ENCODE data around the gene PHACTR2.
A peak's percentile ranks its signal among the peaks of the same experiment; 100 is the strongest.
"Not testable (repeated sequence)": the region's sequence is repeated elsewhere in the genome, so short reads cannot be mapped to it uniquely, and the experiment has no call there.

Gene PHACTR2

DNA sequence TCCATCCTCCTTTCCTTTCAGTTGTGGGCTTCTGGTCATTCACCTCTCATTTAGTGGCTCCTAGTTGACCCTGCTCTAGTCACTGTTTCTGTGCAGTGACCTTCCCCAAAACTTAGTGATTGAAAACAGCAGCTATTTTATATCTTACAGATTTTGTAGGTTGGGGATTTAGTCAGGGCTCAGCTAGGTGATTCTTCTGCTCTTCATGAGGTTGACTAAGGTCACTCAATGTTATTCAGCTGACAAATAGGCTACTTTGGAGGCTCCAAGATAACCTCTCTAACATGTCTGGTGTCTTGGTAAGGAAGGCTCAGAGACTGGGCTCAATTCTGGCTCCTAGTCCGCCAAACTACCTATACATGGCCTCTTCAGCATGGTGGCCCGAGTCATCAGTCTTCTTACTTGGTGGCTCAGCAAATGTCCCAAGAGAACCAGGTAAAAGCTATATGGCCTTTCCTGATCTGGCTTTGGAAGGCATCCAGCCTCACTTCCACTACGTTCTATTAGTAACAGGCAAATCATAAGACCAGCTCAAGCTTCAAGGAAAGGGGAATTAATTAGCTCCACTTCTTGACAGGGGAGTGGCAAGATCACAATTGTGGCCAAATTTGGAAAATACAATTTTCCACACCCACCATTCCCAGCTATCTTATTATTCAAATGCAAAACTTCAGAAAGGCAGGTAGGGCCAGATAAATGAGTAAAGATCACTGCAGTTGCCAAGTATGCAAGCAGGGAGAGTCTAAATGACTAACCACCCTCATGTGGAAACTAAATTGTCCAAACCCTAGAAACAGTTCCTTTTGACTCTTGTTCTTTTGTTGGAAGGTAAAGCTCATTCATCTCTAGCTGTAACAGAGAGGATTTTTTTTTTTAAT is 114.9 kb downstream of the PHACTR2 start:
- Mint-ChIP-seq H3K9me3 (peaks cover 13% of the 10 kb centered on the region), H3K36me3 (ENCODE audit: low read depth) (peaks cover 81% of the 10 kb centered on the region), H3K27me3 (no peaks in the 10 kb centered on the region), H3K27ac (no peak overlapping the region), H3K4me3 (no peak overlapping the region), H3K4me1 (ENCODE audit: low read depth) (no peaks in the 10 kb centered on the region)
- intact Hi-C loops (cut with micrococcal nuclease): no loop called here

DNA sequence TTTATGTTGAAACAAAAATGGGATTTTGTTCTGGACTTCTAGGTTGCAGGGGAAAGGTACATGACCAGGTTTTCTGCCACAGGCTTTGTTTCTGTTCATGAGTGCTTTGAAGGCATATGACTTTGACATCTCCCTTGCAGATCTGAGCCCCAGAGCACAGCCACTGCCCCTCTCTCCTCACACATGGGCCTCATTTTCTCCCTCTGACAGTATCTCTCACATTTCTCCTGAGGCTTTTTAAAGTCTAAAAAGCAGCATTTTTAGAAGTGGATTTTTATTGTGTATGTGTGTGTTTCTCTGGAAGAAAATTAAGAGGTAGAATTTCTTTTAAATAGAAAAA is 115.5 kb downstream of the PHACTR2 start:
- Mint-ChIP-seq H3K9me3 (peaks cover 19% of the 10 kb centered on the region), H3K36me3 (ENCODE audit: low read depth) (peaks cover 87% of the 10 kb centered on the region), H3K4me1 (ENCODE audit: low read depth) (no peaks in the 10 kb centered on the region), H3K27ac (no peak overlapping the region), H3K27me3 (no peaks in the 10 kb centered on the region), H3K4me3 (no peak overlapping the region)
- intact Hi-C loops (cut with micrococcal nuclease): no loop called here

DNA sequence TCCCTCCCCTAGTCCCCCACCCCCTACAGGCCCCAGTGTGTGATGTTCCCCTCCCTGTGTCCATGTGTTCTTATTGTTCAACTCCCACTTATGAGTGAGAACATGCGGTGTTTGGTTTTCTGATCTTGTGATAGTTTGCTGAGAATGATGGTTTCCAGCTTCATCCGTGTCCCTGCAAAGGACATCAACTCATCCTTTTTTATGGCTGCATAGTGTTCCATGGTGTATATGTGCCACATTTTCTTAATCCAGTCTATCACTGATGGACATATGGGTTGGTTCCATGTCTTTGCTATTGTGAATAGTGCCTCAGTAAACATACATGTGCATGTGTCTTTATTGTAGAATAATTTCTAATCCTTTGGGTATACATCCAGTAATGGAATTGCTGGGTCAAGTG is 118.8 kb downstream of the PHACTR2 start:
- H3K36me3 Mint-ChIP-seq (ENCODE audit: low read depth): peaks cover 91% of the 10 kb centered on the region
- H3K9me3 Mint-ChIP-seq: peaks cover 36% of the 10 kb centered on the region
- H3K4me3 Mint-ChIP-seq; H3K27me3 Mint-ChIP-seq; H3K4me1 Mint-ChIP-seq (ENCODE audit: low read depth); H3K27ac Mint-ChIP-seq; intact Hi-C loops (cut with micrococcal nuclease): not testable (repeated sequence)

DNA sequence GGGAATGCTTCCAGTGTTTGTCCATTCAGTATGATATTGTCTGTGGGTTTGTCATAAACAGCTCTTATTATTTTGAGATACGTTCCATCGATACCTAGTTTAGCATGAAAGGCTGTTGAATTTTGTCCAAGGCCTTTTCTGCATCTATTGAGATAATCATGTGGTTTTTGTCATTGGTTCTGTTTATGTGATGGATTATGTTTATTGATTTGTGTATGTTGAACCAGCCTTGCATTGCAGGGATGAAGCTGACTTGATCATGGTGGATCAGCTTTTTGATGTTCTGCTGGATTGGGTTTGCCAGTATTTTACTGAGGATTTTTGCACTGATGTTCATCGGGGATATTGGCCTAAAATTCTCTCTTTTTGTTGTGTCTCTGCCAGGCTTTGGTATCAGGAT is 120.7 kb downstream of the PHACTR2 start:
- H3K9me3 Mint-ChIP-seq: peaks cover 28% of the 10 kb centered on the region
- H3K4me3 Mint-ChIP-seq; H3K4me1 Mint-ChIP-seq (ENCODE audit: low read depth); intact Hi-C loops (cut with micrococcal nuclease); H3K27me3 Mint-ChIP-seq; H3K27ac Mint-ChIP-seq: not testable (repeated sequence)
- peaks cover 89% of the 10 kb centered on the region for H3K36me3 Mint-ChIP-seq (ENCODE audit: low read depth)

DNA sequence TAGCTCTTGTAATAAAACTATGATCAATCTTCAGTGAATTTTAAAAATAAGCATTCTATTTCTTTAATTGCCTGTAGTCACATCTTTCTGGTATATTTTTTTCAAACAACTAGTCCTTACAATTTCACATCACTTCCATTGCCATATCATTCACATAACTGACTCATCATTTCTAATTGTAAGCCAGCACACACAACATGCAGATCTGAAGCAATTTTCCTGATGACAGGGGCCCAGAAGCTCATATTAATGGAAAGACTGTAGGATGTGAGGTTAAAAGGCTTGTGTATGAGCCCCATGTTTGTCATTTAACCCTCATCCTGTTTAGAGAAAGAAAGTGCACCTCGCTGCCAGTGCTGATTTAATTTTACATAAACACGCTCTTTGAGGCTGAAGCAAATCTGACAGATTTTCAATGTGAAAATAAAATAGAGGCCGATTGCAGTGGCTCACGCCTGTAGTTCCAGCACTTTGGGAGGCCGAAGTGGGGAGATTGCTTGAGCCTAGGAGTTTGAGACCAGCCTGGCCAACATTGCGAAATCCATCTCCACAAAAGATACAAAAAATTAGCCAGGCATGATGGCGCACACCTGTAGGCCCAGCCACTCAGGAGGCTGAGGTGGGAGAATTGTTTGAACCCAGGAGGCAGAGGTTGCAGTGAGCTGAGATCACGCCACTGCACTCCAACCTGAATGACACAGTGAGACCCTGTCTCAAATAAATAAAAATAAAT is 125.2 kb downstream of the PHACTR2 start:
- Mint-ChIP-seq H3K36me3 (ENCODE audit: low read depth) (peaks cover 65% of the 10 kb centered on the region), H3K27me3 (no peaks in the 10 kb centered on the region), H3K27ac (no peak overlapping the region), H3K9me3 (peaks cover 20% of the 10 kb centered on the region), H3K4me1 (ENCODE audit: low read depth) (peaks cover 37% of the 10 kb centered on the region), H3K4me3 (no peak overlapping the region)
- intact Hi-C loops (cut with micrococcal nuclease): no loop called here

DNA sequence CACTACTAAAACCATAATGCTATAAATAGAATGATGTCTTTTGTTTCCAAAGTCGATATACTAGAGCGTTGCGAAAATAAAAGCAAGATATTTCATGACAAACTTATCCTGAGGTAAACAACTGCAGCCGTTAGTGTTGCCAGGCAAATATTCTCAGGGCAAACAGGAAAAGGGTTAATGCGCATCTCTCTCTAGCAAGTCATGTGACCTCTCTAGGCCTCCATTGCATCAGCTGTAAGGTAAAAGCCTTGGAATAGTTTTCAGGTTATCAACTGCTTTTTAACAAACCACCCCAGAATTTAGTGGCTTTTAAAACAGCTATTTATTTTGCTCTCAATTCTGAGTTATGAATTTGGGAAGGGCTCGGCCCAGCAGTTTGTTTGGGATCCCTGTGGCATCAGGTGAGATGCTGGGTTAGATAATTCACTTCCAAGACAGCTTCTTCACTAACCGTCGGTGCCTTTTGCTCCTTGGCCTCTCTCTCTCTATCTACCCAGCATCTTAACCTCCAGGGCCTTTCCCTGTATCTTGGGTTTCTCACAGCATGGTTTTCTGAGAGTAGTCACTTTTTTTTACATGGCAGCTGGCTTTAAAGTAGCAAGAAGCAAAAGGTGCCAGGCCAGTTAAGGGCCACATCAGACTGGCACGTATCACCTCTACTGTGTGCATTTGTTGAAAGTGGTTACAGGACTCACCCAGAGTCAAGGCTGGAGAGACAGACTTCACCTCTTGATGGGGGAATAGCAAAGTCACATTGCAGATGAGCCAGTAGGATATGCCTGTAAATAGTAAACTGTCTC is 126.2 kb downstream of the PHACTR2 start:
- Mint-ChIP-seq H3K36me3 (ENCODE audit: low read depth) (peaks cover 62% of the 10 kb centered on the region), H3K9me3 (peaks cover 10% of the 10 kb centered on the region), H3K4me1 (ENCODE audit: low read depth) (peaks cover 38% of the 10 kb centered on the region), H3K27me3 (no peaks in the 10 kb centered on the region), H3K27ac (peak overlapping the region; percentile 30), H3K4me3 (no peak overlapping the region)
- intact Hi-C loops (cut with micrococcal nuclease): no loop called here

DNA sequence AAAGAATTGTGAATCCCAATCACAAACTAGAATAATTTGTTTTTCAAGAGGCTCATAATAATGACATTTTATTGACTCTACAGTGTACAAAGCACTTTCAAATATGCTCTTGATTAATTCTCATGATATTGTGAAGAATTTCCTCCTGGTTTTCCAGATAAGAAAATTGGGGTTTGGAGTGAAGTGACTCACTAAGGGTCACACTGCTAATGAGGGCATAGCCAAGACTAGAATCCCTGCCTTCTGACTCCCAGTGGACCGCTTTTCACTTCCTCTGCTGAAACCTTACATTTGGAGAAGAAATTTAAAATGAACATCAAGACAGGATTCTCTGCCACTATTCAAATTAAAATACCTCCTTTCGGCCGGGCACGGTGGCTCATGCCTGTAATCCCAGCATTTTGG is 127.1 kb downstream of the PHACTR2 start:
- intact Hi-C loops (cut with micrococcal nuclease): no loop called here
- Mint-ChIP-seq H3K4me1 (ENCODE audit: low read depth) (peaks cover 38% of the 10 kb centered on the region), H3K9me3 (peaks cover 2% of the 10 kb centered on the region), H3K27me3 (no peaks in the 10 kb centered on the region), H3K4me3 (no peak overlapping the region), H3K36me3 (ENCODE audit: low read depth) (peaks cover 60% of the 10 kb centered on the region), H3K27ac (peak overlapping the region; percentile 69)

DNA sequence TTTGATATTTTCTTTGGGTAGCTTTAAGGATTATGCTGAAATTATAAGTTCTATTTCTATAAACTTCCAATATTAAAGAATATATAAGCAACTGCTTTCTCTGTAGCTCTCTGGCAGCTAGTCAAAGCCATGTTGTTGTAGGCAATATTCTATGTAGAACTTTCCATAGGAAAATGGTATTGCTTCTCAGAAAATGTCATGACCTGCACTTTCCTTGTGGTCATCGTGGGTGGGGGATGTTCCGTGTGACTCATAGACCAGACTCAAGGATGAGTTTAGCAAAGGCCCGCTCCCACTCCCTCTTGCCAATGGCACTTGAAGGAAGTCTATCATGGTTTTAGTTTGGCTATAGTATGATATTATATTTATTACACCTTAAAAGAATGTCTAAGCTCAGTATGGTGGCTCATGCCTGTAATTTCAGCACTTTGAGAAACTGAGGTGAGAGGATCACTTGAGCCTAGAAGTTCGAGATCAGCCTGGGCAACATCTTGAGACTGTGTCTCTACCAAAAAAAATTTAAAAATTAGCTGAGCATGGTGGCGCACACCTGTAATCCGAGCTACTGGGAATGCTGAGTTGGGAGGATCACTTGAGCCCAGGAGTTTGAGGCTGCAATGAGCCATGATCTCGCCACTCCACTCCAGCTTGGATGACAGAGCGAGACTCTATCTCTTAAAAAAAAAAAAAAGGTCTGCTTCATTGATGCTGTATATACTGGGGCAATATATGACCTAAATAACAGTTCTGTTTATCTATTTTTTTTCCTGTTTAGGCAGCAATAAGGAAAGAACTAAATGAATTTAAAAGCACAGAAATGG is 128.7 kb downstream of the PHACTR2 start:
- Mint-ChIP-seq H3K27ac (no peak overlapping the region), H3K9me3 (no peaks in the 10 kb centered on the region), H3K4me3 (no peak overlapping the region), H3K36me3 (ENCODE audit: low read depth) (peaks cover 48% of the 10 kb centered on the region), H3K4me1 (ENCODE audit: low read depth) (peaks cover 38% of the 10 kb centered on the region), H3K27me3 (no peaks in the 10 kb centered on the region)
- intact Hi-C loops (cut with micrococcal nuclease): no loop called here

DNA sequence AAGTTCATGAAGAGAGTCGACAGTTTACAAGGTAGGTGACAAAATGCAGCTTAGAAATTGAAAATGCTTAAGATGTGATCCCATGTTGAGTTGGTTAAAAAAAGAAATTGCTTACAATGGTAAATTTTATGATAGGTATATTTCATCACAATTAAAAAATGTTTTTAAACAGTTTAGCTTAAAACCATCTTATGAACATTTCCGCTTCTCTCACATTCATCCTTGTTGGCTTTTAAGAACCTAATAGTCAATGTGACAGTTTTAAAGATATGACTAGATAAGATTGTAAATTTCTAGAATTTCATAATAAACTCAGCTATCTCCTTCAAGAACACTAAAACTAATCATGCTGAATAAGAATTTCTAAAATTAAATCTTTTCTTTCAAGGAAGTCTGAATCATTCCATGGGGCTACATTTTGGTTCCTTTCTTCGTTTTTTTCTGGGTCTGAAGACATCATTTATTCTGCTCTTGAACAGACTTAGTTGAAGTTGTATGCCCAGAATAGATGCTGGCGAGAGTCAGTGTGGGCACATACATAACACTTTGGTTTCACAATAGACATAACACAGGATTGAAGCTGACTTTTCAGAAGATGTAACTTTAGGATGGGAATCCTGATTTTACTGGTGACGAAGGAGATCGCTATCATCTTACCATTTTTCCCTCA is 129.5 kb downstream of the PHACTR2 start:
- Mint-ChIP-seq H3K36me3 (ENCODE audit: low read depth) (peaks cover 47% of the 10 kb centered on the region), H3K4me1 (ENCODE audit: low read depth) (peaks cover 38% of the 10 kb centered on the region), H3K27ac (peak overlapping the region; percentile 30), H3K27me3 (no peaks in the 10 kb centered on the region), H3K4me3 (no peak overlapping the region), H3K9me3 (no peaks in the 10 kb centered on the region)
- intact Hi-C loops (cut with micrococcal nuclease): no loop called here

DNA sequence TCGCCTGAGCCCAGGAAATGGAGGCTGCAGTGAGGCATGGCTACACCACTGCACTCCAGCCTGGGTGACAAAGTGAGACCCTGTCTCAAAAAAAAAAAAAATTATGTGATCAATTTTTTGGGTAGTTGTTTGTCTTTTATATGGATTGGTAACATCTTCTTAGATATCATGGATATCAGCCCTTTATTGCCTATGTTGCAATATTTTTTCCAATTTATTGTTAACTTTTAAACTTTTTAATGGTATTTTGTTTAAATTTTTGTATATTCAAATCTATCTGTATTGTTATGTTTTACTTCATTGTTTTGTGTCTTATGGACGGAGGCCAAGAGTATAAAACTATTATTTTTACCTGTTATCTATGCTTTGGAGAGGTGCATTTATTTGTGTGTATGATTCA is 133.0 kb downstream of the PHACTR2 start:
- Mint-ChIP-seq H3K36me3 (ENCODE audit: low read depth) (peaks cover 49% of the 10 kb centered on the region), H3K4me1 (ENCODE audit: low read depth) (peaks cover 20% of the 10 kb centered on the region), H3K27ac (no peak overlapping the region), H3K9me3 (no peaks in the 10 kb centered on the region), H3K27me3 (no peaks in the 10 kb centered on the region), H3K4me3 (no peak overlapping the region)
- intact Hi-C loops (cut with micrococcal nuclease): no loop called here

DNA sequence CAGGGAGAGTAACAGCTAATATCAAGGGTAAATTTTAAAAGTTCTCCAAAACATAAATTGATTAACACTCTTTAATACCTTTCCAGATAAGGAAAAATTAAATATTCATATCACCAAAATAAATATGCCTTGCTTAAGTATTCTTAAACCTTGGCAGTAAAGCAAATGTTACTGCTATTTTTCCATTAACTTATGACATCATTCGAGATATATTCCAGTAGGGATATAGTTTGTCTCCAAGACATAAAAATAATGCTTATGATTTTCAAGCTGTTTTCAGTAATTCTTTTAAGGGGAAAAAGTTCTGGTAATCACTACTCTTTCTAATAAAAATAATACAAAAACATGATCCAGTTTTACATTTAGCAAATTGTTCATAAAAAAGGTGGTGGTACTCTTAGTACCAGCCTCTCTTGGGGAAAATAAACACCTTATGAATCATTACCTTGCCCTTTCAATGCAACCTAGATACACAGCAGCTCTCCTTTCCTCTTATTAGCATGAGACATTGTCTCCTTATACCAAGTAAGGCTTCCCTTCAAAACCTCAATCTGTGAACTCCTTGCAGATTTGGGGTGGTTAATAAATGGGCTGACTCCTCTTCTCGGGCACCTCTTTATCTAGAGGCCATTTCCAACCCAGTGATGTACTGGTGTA is 133.9 kb downstream of the PHACTR2 start:
- Mint-ChIP-seq H3K9me3 (no peaks in the 10 kb centered on the region), H3K36me3 (ENCODE audit: low read depth) (peaks cover 53% of the 10 kb centered on the region), H3K27ac (no peak overlapping the region), H3K27me3 (no peaks in the 10 kb centered on the region), H3K4me1 (ENCODE audit: low read depth) (peaks cover 15% of the 10 kb centered on the region), H3K4me3 (no peak overlapping the region)
- intact Hi-C loops (cut with micrococcal nuclease): no loop called here

DNA sequence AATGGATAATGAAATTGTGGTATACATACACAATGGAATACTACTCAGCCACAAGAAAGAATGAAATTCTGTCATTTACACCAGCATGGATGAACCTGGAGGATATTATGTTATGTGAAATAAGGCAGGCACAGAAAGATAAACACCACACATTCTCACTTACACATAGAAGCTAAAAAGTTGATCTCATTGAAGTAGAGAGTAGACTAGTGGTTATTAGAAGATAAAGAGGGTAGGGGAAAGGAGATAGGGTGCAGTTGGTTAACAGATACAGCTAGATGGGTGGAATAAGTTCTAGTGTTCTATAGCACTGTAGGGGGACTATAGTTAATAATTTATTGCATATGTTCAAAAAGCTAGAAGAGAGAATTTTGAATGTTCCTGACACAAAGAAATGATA is 139.9 kb downstream of the PHACTR2 start:
- Mint-ChIP-seq H3K27me3 (no peaks in the 10 kb centered on the region), H3K27ac (no peak overlapping the region), H3K4me3 (no peak overlapping the region), H3K36me3 (ENCODE audit: low read depth) (peaks cover 53% of the 10 kb centered on the region), H3K9me3 (no peaks in the 10 kb centered on the region), H3K4me1 (ENCODE audit: low read depth) (no peaks in the 10 kb centered on the region)
- intact Hi-C loops (cut with micrococcal nuclease): no loop called here

DNA sequence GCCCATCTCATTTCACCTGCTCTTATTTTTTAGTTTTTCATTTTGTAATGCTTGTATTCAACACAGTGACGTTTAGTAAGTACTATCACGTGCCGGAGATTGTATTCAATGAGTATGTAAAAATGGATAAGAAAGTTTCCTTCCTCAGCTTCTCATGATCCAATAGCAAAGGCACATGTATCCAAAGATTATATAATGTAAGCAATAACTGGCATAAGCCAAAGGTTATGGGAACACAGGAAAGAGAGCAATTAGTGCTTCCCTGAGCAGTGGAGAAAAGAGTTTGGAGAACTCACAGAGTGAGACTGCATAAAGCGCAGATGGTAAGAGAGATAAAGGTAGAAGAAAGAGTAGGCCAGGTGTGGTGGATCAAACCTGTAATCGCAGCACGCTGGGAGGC is 143.6 kb downstream of the PHACTR2 start:
- Mint-ChIP-seq H3K36me3 (ENCODE audit: low read depth) (peaks cover 65% of the 10 kb centered on the region), H3K27me3 (no peaks in the 10 kb centered on the region), H3K27ac (no peak overlapping the region), H3K4me3 (no peak overlapping the region), H3K4me1 (ENCODE audit: low read depth) (no peaks in the 10 kb centered on the region), H3K9me3 (no peaks in the 10 kb centered on the region)
- intact Hi-C loops (cut with micrococcal nuclease): no loop called here
